HepG2 (cell line): Measurements from ENCODE around the gene CLCN2. TPM values are rescaled to one million over a fixed set of nuclear protein-coding genes. Genes with fewer than 3 reads are reported as not detected.

Experiments used
- FOXP1 ChIP-seq, 2 experiments: fragments of 450-650 bp in 1 of 2; IDR thresholded peaks; 2 replicates each; pipeline ENCODE4 v1.6.1; 2017 to 2018; ENCODE audit warnings: antibody characterized with exemption in 1 of 2
- HHEX ChIP-seq: IDR thresholded peaks from 2 replicates; pipeline ENCODE4 v1.6.1; 2016; ENCODE audit warnings: control low read depth
- MED13 ChIP-seq: sonication (generic); formaldehyde crosslinking; IDR thresholded peaks from 2 replicates; pipeline ENCODE4 v1.5.0; 2020; ENCODE audit warnings: missing genetic modification reagents
- ZMYM4 ChIP-seq: sonication (generic); formaldehyde crosslinking; IDR thresholded peaks from 2 replicates; pipeline ENCODE4 v1.8.1; 2023; ENCODE audit warnings: mild to moderate bottlenecking, missing genetic modification reagents
- ZNF333 ChIP-seq: sonication (generic); formaldehyde crosslinking; IDR thresholded peaks from 2 replicates; pipeline ENCODE4 v1.4.0; 2020; ENCODE audit warnings: mild to moderate bottlenecking, missing genetic modification reagents, borderline replicate concordance
- ZNF335 ChIP-seq: sonication (generic); formaldehyde crosslinking; IDR thresholded peaks from 2 replicates; pipeline ENCODE4 v1.4.0; 2020; ENCODE audit warnings: missing genetic modification reagents
- ZNF407 ChIP-seq: sonication (generic); formaldehyde crosslinking; IDR thresholded peaks from one replicate; pipeline ENCODE4 v1.5.1; 2020; ENCODE audit warnings: mild to moderate bottlenecking, missing genetic modification reagents; ENCODE audit errors: not compliant biosample characterization
- ZNF44 ChIP-seq: sonication (generic); formaldehyde crosslinking; IDR thresholded peaks from 2 replicates; pipeline ENCODE4 v1.5.1; 2020; ENCODE audit warnings: mild to moderate bottlenecking, missing genetic modification reagents
- ZNF580 ChIP-seq: IDR thresholded peaks from 2 replicates; pipeline ENCODE4 v1.6.1; 2016; ENCODE audit warnings: low read depth, borderline replicate concordance
- ZNF605 ChIP-seq: sonication (generic); formaldehyde crosslinking; IDR thresholded peaks from 2 replicates; pipeline ENCODE4 v1.8.0; 2022; ENCODE audit warnings: mild to moderate bottlenecking, missing genetic modification reagents
- ZNF740 ChIP-seq: sonication (generic); formaldehyde crosslinking; IDR thresholded peaks from 2 replicates; pipeline ENCODE4 v1.4.0; 2020; ENCODE audit warnings: missing genetic modification reagents
- ZNF781 ChIP-seq: sonication (generic); formaldehyde crosslinking; IDR thresholded peaks from 2 replicates; pipeline ENCODE4 v1.5.1; 2020; ENCODE audit warnings: borderline replicate concordance, mild to moderate bottlenecking, missing genetic modification reagents; ENCODE audit errors: not compliant biosample characterization
- ZNF839 ChIP-seq: sonication (generic); formaldehyde crosslinking; IDR thresholded peaks from 2 replicates; pipeline ENCODE4 v1.4.0; 2020; ENCODE audit warnings: missing genetic modification reagents, mild to moderate bottlenecking, borderline replicate concordance
- polyA plus RNA-seq, 8 experiments: library from polyadenylated mRNA; depleted of rRNA in 3 of 8; stranded (reverse) in 7 of 8; unstranded in 1 of 8; fragments of >200 nt; fragmentation: Illumina TruSeq in 4 of 8; extraction: Trizol in 4 of 8; gene quantifications; 2 replicates each; pipeline versions ENCODE4 v1.2.1 to v1.2.3, GENCODE V29; 2011 to 2016; ENCODE audit warnings: low read depth in 4 of 8, missing spikeins in 1 of 8, mixed read lengths in 1 of 8; ENCODE audit not compliant: insufficient read depth in 1 of 8
- total RNA-seq, 5 experiments: library from RNA; depleted of rRNA; stranded (reverse); fragments of >200 nt; fragmentation: Illumina TruSeq; extraction: Trizol; gene quantifications; 2 replicates each; pipeline ENCODE4 v1.2.3, GENCODE V29; 2016; ENCODE audit warnings: low read depth in 1 of 5
- TF ChIP-seq, protein P1 (sequence below): IDR thresholded peaks from 2 replicates; pipeline ENCODE4 v1.6.1; 2016; ENCODE audit warnings: low read depth, missing genetic modification reagents, missing compliant biosample characterization

The CLCN2 gene
- total and polyA plus RNA-seq, 2 of the 13 experiments (the other 11 are each of a cell fraction or from before 2014, with no cell fraction given): 11.4 to 13.5 TPM

DNA sequence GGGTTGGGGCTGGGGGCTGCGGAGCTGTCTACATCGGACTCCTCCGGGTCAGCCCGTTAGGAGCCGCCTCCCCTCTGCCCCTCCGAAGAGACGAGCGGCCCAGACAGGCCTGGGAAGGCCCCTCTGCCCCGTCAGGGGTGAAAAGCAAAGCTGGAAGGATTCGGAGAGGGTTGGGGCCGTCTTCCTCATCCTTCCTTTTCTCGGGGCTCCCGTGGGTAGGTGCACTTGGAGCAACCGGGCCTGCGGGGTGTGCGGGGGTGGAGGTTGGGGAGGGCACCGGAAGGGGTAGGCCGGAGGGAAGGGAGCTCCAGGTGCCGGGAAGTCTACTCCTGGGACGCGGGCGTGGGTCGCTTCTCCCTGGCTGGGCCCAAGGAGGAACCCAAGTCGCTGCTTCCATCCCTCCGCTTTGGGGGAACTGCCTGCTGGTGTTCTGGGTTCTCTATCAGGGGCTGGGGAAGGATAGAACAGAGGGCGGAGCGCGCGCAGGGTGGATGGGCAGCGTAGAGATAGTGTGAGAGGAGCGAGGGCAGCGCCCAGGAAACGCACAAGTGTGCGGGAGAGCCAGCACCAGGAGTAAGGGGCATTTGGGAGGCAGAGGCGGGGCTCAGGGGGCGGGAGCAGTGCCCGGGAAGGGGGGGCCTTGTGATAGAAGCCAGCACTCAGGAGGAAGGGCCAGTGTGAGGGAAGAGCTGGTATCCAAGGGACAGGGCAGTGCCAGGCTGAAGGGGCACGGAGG lies 695 bp upstream of the CLCN2 start (continued):
- no peak for TF ChIP-seq ZNF44 (CRISPR knock-in tag)
- TF ChIP-seq ZMYM4 (CRISPR knock-in tag): no peak
- TF ChIP-seq HHEX (CRISPR knock-in tag): no peak
- no peak for TF ChIP-seq ZNF580 (CRISPR knock-in tag)
- TF ChIP-seq MED13 (CRISPR knock-in tag): 0 out of 2 replicates have a peak, but pooled peaks have one; percentile 36
- no peak for TF ChIP-seq FOXP1 (IDR thresholded peaks at IDR 0.05)
- no peak for TF ChIP-seq FOXP1 (CRISPR knock-in tag; IDR thresholded peaks at IDR 0.05)
- TF ChIP-seq ZNF781 (CRISPR knock-in tag): no peak
- TF ChIP-seq ZNF740: no peak
- no peak for TF ChIP-seq ZNF407 (CRISPR knock-in tag)
- TF ChIP-seq ZNF335: no peak
- peak; percentile 85; the same call in 1 of the 2 replicates for TF ChIP-seq ZNF333 (CRISPR knock-in tag)
- TF ChIP-seq ZNF605: peak; percentile 77
- TF ChIP-seq ZNF839: no peak
- TF ChIP-seq, protein P1, sequence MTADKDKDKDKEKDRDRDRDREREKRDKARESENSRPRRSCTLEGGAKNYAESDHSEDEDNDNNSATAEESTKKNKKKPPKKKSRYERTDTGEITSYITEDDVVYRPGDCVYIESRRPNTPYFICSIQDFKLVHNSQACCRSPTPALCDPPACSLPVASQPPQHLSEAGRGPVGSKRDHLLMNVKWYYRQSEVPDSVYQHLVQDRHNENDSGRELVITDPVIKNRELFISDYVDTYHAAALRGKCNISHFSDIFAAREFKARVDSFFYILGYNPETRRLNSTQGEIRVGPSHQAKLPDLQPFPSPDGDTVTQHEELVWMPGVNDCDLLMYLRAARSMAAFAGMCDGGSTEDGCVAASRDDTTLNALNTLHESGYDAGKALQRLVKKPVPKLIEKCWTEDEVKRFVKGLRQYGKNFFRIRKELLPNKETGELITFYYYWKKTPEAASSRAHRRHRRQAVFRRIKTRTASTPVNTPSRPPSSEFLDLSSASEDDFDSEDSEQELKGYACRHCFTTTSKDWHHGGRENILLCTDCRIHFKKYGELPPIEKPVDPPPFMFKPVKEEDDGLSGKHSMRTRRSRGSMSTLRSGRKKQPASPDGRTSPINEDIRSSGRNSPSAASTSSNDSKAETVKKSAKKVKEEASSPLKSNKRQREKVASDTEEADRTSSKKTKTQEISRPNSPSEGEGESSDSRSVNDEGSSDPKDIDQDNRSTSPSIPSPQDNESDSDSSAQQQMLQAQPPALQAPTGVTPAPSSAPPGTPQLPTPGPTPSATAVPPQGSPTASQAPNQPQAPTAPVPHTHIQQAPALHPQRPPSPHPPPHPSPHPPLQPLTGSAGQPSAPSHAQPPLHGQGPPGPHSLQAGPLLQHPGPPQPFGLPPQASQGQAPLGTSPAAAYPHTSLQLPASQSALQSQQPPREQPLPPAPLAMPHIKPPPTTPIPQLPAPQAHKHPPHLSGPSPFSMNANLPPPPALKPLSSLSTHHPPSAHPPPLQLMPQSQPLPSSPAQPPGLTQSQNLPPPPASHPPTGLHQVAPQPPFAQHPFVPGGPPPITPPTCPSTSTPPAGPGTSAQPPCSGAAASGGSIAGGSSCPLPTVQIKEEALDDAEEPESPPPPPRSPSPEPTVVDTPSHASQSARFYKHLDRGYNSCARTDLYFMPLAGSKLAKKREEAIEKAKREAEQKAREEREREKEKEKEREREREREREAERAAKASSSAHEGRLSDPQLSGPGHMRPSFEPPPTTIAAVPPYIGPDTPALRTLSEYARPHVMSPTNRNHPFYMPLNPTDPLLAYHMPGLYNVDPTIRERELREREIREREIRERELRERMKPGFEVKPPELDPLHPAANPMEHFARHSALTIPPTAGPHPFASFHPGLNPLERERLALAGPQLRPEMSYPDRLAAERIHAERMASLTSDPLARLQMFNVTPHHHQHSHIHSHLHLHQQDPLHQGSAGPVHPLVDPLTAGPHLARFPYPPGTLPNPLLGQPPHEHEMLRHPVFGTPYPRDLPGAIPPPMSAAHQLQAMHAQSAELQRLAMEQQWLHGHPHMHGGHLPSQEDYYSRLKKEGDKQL (CRISPR knock-in tag): no peak
